ENCODE data around the gene TENM4. TPM values are rescaled to one million over a fixed set of nuclear protein-coding genes. Genes with fewer than 3 reads are reported as not detected.

TENM4 gene
- total RNA-seq, 2 donors from 2014 or later = 68.2 to 130 TPM

DNA sequence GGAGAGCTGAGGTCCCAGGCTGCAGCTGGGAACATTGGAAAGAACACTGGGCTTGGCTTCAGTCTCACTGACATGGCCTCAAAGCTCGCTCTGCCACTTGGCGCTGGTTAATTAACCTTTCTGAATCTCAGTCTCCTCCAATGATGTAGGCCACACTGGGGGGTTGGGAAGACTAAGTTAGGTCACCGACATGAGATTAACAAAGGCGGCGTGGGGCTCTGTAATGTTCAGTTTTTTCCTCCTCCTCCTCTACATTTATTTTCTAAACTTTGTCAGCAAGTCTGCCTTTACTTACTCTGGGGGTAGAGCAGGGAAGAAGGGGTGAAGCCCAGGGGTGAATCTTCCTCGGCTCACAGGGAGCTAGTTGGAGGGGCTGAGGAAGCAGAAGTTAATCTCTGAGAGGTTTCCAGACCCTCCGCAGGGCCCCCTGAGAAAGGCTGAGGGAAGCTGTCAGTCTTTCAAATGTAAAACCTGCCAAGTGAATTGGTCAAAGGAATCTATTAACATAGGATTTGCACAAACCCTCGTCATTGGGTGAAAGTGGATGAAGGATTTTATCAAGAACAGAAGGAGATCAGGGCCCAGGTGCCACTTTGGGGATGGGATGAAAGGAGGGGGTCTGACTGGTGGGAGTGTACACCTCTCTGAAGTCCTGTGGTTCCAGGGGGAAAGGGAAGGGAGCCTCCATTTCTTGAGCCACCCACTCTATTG, 32.1 kb upstream of the TENM4 start:
- Histone ChIP-seq H3K27ac (ENCODE audit: low read depth, low read length) (peak overlapping the region; percentile 83), H3K27me3 (ENCODE audit: control insufficient read depth, insufficient read depth, low read length, poor library complexity, severe bottlenecking) (no peaks in the 10 kb centered on the region), H3K36me3 (ENCODE audit: control insufficient read depth, insufficient read depth, low read length) (no peaks in the 10 kb centered on the region), H3K4me1 (ENCODE audit: control insufficient read depth, insufficient read depth, low read length) (peaks cover 5% of the 10 kb centered on the region), H3K4me3 (ENCODE audit: low read length) (no peak overlapping the region), H3K9ac (ENCODE audit: extremely low read depth, low read length, poor library complexity, severe bottlenecking) (no peak overlapping the region), H3K9me3 (ENCODE audit: control insufficient read depth, low read length) (peaks cover 11% of the 10 kb centered on the region)
- H3K36me3 Mint-ChIP-seq (ENCODE audit: low read depth) = no peaks in the 10 kb centered on the region
- TF ChIP-seq, protein P1, sequence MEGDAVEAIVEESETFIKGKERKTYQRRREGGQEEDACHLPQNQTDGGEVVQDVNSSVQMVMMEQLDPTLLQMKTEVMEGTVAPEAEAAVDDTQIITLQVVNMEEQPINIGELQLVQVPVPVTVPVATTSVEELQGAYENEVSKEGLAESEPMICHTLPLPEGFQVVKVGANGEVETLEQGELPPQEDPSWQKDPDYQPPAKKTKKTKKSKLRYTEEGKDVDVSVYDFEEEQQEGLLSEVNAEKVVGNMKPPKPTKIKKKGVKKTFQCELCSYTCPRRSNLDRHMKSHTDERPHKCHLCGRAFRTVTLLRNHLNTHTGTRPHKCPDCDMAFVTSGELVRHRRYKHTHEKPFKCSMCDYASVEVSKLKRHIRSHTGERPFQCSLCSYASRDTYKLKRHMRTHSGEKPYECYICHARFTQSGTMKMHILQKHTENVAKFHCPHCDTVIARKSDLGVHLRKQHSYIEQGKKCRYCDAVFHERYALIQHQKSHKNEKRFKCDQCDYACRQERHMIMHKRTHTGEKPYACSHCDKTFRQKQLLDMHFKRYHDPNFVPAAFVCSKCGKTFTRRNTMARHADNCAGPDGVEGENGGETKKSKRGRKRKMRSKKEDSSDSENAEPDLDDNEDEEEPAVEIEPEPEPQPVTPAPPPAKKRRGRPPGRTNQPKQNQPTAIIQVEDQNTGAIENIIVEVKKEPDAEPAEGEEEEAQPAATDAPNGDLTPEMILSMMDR (conservative IDR thresholded peaks at IDR 0.05) = no peak
- peak overlapping the region; percentile 36 for H3K4me3 Mint-ChIP-seq
- peaks cover 45% of the 10 kb centered on the region for H3K4me1 Mint-ChIP-seq
- H3K9me3 Mint-ChIP-seq = peaks cover 10% of the 10 kb centered on the region
- WGBS, 2 experiments (ENCODE audit: insufficient coverage in 1 of 2, insufficient read length in 1 of 2) = 22 to 34% methylated on average over 1 to 8 of the region's 8 CpGs
- DNase-seq = peak; percentile 86
- H3K27ac Mint-ChIP-seq = peak overlapping the region; percentile 89
- peaks cover 2% of the 10 kb centered on the region for H3K27me3 Mint-ChIP-seq (ENCODE audit: insufficient read depth)

DNA sequence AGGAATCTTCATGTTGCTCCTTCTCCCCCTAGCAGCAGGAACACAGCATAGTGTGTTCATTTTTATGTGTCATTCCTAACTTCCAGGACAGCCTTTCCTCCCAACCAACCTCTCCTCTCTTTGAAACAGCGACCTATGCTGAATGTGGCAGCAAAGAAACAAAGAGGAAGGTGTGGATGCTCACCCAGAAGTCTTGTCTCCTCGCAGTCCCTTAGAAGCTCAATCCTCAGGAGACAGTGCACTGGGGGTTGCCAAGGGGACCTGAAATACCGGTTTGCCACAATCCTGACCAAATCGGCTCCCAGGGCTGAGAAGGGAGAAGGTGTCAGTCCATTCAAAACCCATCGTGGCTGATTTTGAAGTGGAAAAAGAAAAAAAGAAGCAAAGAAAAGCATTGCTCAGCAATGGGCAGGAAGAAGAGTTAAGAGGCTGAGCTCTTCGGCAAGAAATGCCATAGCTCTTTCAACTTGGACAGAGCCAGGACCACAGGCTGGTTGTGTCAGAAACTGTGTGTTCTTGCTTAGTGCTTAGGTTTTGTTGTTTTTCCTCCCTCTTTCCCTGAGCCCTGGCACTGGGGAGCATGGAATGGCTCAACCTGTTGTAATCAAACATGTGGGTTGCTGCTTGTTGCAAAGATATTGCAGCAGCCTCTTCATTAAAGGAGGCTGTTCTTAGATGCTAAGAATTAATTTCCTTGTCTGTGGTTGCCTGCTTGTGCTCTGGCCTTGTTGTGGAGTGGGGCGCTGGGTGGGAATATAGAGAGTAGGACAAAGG, 30.4 kb upstream of the TENM4 start:
- H3K27ac Mint-ChIP-seq = no peak overlapping the region
- no peaks in the 10 kb centered on the region for H3K27me3 ChIP-seq (ENCODE audit: control insufficient read depth, insufficient read depth, low read length, poor library complexity, severe bottlenecking)
- peaks cover 10% of the 10 kb centered on the region for H3K9me3 ChIP-seq (ENCODE audit: control insufficient read depth, low read length)
- H3K4me1 Mint-ChIP-seq = peaks cover 48% of the 10 kb centered on the region
- H3K4me3 ChIP-seq (ENCODE audit: low read length) = no peak overlapping the region
- no peaks in the 10 kb centered on the region for H3K36me3 ChIP-seq (ENCODE audit: control insufficient read depth, insufficient read depth, low read length)
- no peaks in the 10 kb centered on the region for H3K36me3 Mint-ChIP-seq (ENCODE audit: low read depth)
- H3K9ac ChIP-seq (ENCODE audit: extremely low read depth, low read length, poor library complexity, severe bottlenecking) = no peak overlapping the region
- TF ChIP-seq, protein P1 (conservative IDR thresholded peaks at IDR 0.05) = no peak
- no peak overlapping the region for H3K27ac ChIP-seq (ENCODE audit: low read depth, low read length)
- DNase-seq = peak; percentile 82
- H3K4me1 ChIP-seq (ENCODE audit: control insufficient read depth, insufficient read depth, low read length) = peaks cover 8% of the 10 kb centered on the region
- peaks cover 10% of the 10 kb centered on the region for H3K9me3 Mint-ChIP-seq
- peaks cover 2% of the 10 kb centered on the region for H3K27me3 Mint-ChIP-seq (ENCODE audit: insufficient read depth)
- 70 to 74% methylated on average over 5 to 7 of the region's 7 CpGs for WGBS, 2 experiments (ENCODE audit: insufficient coverage in 1 of 2, insufficient read length in 1 of 2)
- no peak overlapping the region for H3K4me3 Mint-ChIP-seq

DNA sequence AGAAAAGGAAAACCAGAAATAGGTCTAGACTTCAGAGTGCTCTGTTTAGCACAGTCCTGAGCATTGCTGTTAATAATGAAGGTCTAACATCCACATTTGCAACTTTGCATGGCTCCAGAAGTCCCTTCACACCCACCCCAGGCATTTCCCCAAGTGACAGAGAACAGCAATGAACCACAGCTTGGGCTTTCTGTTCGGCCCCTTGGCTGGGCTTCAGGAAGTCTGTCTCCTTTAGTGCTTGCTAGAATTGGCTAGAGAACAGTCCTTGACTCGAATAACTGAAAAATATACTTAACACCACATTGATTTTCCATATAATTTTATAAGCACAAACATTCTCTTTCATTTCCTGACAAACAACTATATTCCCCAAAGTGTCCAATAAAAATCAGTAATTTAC, 29.3 kb upstream of the TENM4 start:
- no peaks in the 10 kb centered on the region for H3K36me3 ChIP-seq (ENCODE audit: control insufficient read depth, insufficient read depth, low read length)

More for the DNA sequence above, 29.3 kb upstream of the TENM4 start:
- H3K9me3 ChIP-seq (ENCODE audit: control insufficient read depth, low read length) = no peaks in the 10 kb centered on the region
- Mint-ChIP-seq H3K9me3 (peaks cover under 1% of the 10 kb centered on the region), H3K27ac (no peak overlapping the region), H3K27me3 (ENCODE audit: insufficient read depth) (no peaks in the 10 kb centered on the region), H3K36me3 (ENCODE audit: low read depth) (no peaks in the 10 kb centered on the region), H3K4me3 (no peak overlapping the region), H3K4me1 (peaks cover 48% of the 10 kb centered on the region)
- 83 to 100% methylated on average over 1 to 2 of the region's 2 CpGs for WGBS, 2 experiments (ENCODE audit: insufficient coverage in 1 of 2, insufficient read length in 1 of 2)
- H3K9ac ChIP-seq (ENCODE audit: extremely low read depth, low read length, poor library complexity, severe bottlenecking) = no peak overlapping the region
- no peak overlapping the region for H3K4me3 ChIP-seq (ENCODE audit: low read length)
- H3K4me1 ChIP-seq (ENCODE audit: control insufficient read depth, insufficient read depth, low read length) = peaks cover 8% of the 10 kb centered on the region
- no peak overlapping the region for H3K27ac ChIP-seq (ENCODE audit: low read depth, low read length)
- DNase-seq = no peak
- H3K27me3 ChIP-seq (ENCODE audit: control insufficient read depth, insufficient read depth, low read length, poor library complexity, severe bottlenecking) = no peaks in the 10 kb centered on the region
- TF ChIP-seq, protein P1 (conservative IDR thresholded peaks at IDR 0.05) = no peak

Data from endodermal cell (in vitro differentiated cells).